PC-9 (cell line): ENCODE measurements around the gene WRNIP1. TPM values are rescaled to one million over a fixed set of nuclear protein-coding genes. Genes with fewer than 3 reads are reported as not detected.

Experiments
- BruUV-seq: library from RNA; stranded (reverse); fragments of 400-500 nt; replicated peaks from 2 replicates; lab custom pipeline; 2021; lab: Mats Ljungman, UMichigan
- CTCF ChIA-PET: fragments of 300-600 bp; sonication (Branson Sonifier 250); formaldehyde crosslinking; loops from one replicate; lab custom pipeline; 2022; ENCODE audit warnings: antibody characterized with exemption; lab: Charles Lee
- POLR2A ChIA-PET: fragments of 300-600 bp; sonication (Branson Sonifier 250); formaldehyde crosslinking; loops from one replicate; lab custom pipeline; 2022; ENCODE audit warnings: antibody characterized with exemption; ENCODE audit not compliant: unreplicated experiment; lab: Charles Lee
- DNase-seq, 2 experiments: peaks; one replicate each; pipeline versions ENCODE4 v3.0.0 to v3.0.0-alpha.2; 2015 to 2022; ENCODE audit warnings: mixed read lengths in 1 of 2
- H2AFZ ChIP-seq: fragments of 200-600 bp; sonication (generic); 2 replicates; pipeline ENCODE4 v1.8.1; 2017; ENCODE audit warnings: antibody characterized with exemption
- H3F3A ChIP-seq: fragments of 200-600 bp; sonication (generic); 2 replicates; pipeline ENCODE4 v1.8.1; 2017; ENCODE audit warnings: antibody characterized with exemption, mild to moderate bottlenecking, low read depth; ENCODE audit not compliant: insufficient read depth
- H3K27ac ChIP-seq: fragments of 200-600 bp; sonication (generic); 2 replicates; pipeline ENCODE4 v1.6.1; 2016; ENCODE audit warnings: mixed run types
- H3K27me3 ChIP-seq: fragments of 200-600 bp; sonication (generic); 2 replicates; pipeline ENCODE4 v1.6.1; 2016; ENCODE audit warnings: low read depth, mixed run types; ENCODE audit not compliant: insufficient read depth
- H3K36me3 ChIP-seq: fragments of 200-600 bp; sonication (generic); 2 replicates; pipeline ENCODE4 v1.6.1; 2016; ENCODE audit warnings: low read depth, mixed run types
- H3K4me1 ChIP-seq: fragments of 200-600 bp; sonication (generic); replicated peaks from 2 replicates; pipeline ENCODE4 v1.6.1; 2016; ENCODE audit warnings: mixed run types; ENCODE audit not compliant: insufficient read depth
- H3K4me2 ChIP-seq: fragments of 200-600 bp; sonication (generic); 2 replicates; pipeline ENCODE4 v1.6.1; 2017; ENCODE audit warnings: mixed run types
- H3K4me3 ChIP-seq: fragments of 200-600 bp; sonication (generic); 2 replicates; pipeline ENCODE4 v1.6.1; 2016; ENCODE audit warnings: mixed run types
- H3K79me2 ChIP-seq: fragments of 200-600 bp; sonication (generic); 2 replicates; pipeline ENCODE4 v1.6.1; 2017; ENCODE audit warnings: low read depth, mixed run types
- H3K9me2 ChIP-seq: fragments of 200-600 bp; sonication (generic); 2 replicates; pipeline ENCODE4 v1.8.1; 2017; ENCODE audit warnings: mild to moderate bottlenecking; ENCODE audit not compliant: insufficient read depth
- H3K9me3 ChIP-seq: fragments of 200-600 bp; sonication (generic); 2 replicates; pipeline ENCODE4 v1.8.1; 2016; ENCODE audit warnings: low read depth; ENCODE audit not compliant: insufficient read depth
- H4K20me1 ChIP-seq: fragments of 200-600 bp; sonication (generic); 2 replicates; pipeline ENCODE4 v1.8.1; 2017; ENCODE audit not compliant: insufficient read depth
- CTCF ChIP-seq: fragments of 200-600 bp; sonication (generic); conservative IDR thresholded peaks from 2 replicates; pipeline ENCODE4 v1.6.1; 2017; ENCODE audit warnings: mixed run types, antibody characterized with exemption, mild to moderate bottlenecking, moderate library complexity
- EZH2 ChIP-seq: fragments of 200-600 bp; sonication (generic); IDR thresholded peaks from 2 replicates; pipeline ENCODE4 v1.8.0; 2017; ENCODE audit warnings: antibody characterized with exemption, low read depth
- intact Hi-C: fragments of 100-400 bp; cut with micrococcal nuclease; formaldehyde crosslinking; loops from one replicate; pipeline ENCODE4 v1.10.0; 2022; ENCODE audit not compliant: unreplicated experiment
- total RNA-seq: library from RNA; stranded (reverse); gene quantifications from 2 replicates; pipeline ENCODE4 v1.2.3, GENCODE V29; 2021

WRNIP1 gene
- total RNA-seq, 1 experiment from 2014 or later: 61.4 TPM

GRCh38 chr6:2819978-2820377, 54.8 kb downstream of the WRNIP1 start:
- no TSS peak for BruUV-seq
- TF ChIP-seq CTCF: no peak
- TF ChIP-seq EZH2: no peak
- H3K27me3 ChIP-seq: no peaks in the 10 kb centered on the region
- peaks cover 37% of the 10 kb centered on the region for H3F3A ChIP-seq
- peaks cover 16% of the 10 kb centered on the region for H3K9me3 ChIP-seq
- CTCF ChIA-PET: no interaction called here
- no peaks in the 10 kb centered on the region for H3K9me2 ChIP-seq
- intact Hi-C loops: no loop called here
- peaks cover 42% of the 10 kb centered on the region for H3K4me1 ChIP-seq
- no peak for DNase-seq
- no peak overlapping the region for H3K4me2 ChIP-seq
- no peaks in the 10 kb centered on the region for H4K20me1 ChIP-seq
- POLR2A ChIA-PET: no interaction called here
- 0 out of 2 replicates have a peak overlapping the region, but pooled peaks have one; percentile 6 for H3K27ac ChIP-seq
- H2AFZ ChIP-seq: no peak overlapping the region
- H3K4me3 ChIP-seq: no peak overlapping the region
- H3K36me3 ChIP-seq: no peaks in the 10 kb centered on the region; the same call in 1 of the 2 replicates
- H3K79me2 ChIP-seq: peaks cover 11% of the 10 kb centered on the region; the same call in 1 of the 2 replicates

- POLR2A ChIA-PET: no interaction called here
Measured at GRCh38 chr6:2820415-2820814, 55.2 kb downstream of the WRNIP1 start.

GRCh38 chr6:2821554-2821953, 56.4 kb downstream of the WRNIP1 start:
- H3K4me1 ChIP-seq: peaks cover 41% of the 10 kb centered on the region
- H3K9me2 ChIP-seq: no peaks in the 10 kb centered on the region
- POLR2A ChIA-PET: no interaction called here
- H4K20me1 ChIP-seq: no peaks in the 10 kb centered on the region
- H3K36me3 ChIP-seq: no peaks in the 10 kb centered on the region
- TF ChIP-seq CTCF (no peak), EZH2 (no peak)
- no peak overlapping the region for H2AFZ ChIP-seq
- H3K27ac ChIP-seq: no peak overlapping the region
- H3K79me2 ChIP-seq: peaks cover 10% of the 10 kb centered on the region; the same call in 1 of the 2 replicates
- H3K27me3 ChIP-seq: no peaks in the 10 kb centered on the region
- BruUV-seq: no TSS peak
- H3F3A ChIP-seq: peaks cover 33% of the 10 kb centered on the region
- H3K4me3 ChIP-seq: no peak overlapping the region
- peaks cover 4% of the 10 kb centered on the region; the same call in 1 of the 2 replicates for H3K9me3 ChIP-seq
- no peak for DNase-seq
- no peak overlapping the region for H3K4me2 ChIP-seq
- intact Hi-C loops: no loop called here
- CTCF ChIA-PET: no interaction called here

More at GRCh38 chr6:2820415-2820814, 55.2 kb downstream of the WRNIP1 start:
- Histone ChIP-seq H3K9me2 (no peaks in the 10 kb centered on the region), H3K27me3 (no peaks in the 10 kb centered on the region), H3K36me3 (no peaks in the 10 kb centered on the region; the same call in 1 of the 2 replicates), H2AFZ (no peak overlapping the region), H3K4me2 (no peak overlapping the region), H3K4me3 (no peak overlapping the region), H3K79me2 (peaks cover 11% of the 10 kb centered on the region; the same call in 1 of the 2 replicates), H3K27ac (0 out of 2 replicates have a peak overlapping the region, but pooled peaks have one; percentile 6), H4K20me1 (no peaks in the 10 kb centered on the region), H3K9me3 (peaks cover 14% of the 10 kb centered on the region), H3K4me1 (peaks cover 42% of the 10 kb centered on the region), H3F3A (peaks cover 37% of the 10 kb centered on the region)
- TF ChIP-seq EZH2 (no peak), CTCF (no peak)
- no TSS peak for BruUV-seq
- intact Hi-C loops: no loop called here
- DNase-seq: no peak
- CTCF ChIA-PET: no interaction called here
